Neuronal stem cell (in vitro differentiated cells): ENCODE results near the gene JMJD4.

Source experiments
- DNase-seq: peaks from one replicate; pipeline ENCODE4 v3.0.0-alpha.2; 2013; ENCODE audit warnings: low spot score
- H2AFZ ChIP-seq: one replicate; pipeline ENCODE4 v1.6.1; 2013; ENCODE audit warnings: mild to moderate bottlenecking, low read length, inconsistent platforms
- H2AK5ac ChIP-seq: 2 replicates; pipeline ENCODE4 v1.6.1; 2013; ENCODE audit warnings: low read depth, mild to moderate bottlenecking, inconsistent platforms, low read length, moderate library complexity, mixed read lengths
- H2BK120ac ChIP-seq: 2 replicates; pipeline ENCODE4 v1.6.1; 2013; ENCODE audit warnings: low read depth, mild to moderate bottlenecking, inconsistent platforms, low read length, moderate library complexity, mixed read lengths
- H2BK12ac ChIP-seq: one replicate; pipeline ENCODE4 v1.6.1; 2013; ENCODE audit warnings: low read length, inconsistent platforms
- H2BK15ac ChIP-seq: 2 replicates; pipeline ENCODE4 v1.6.1; 2013; ENCODE audit warnings: mild to moderate bottlenecking, low read length, inconsistent platforms, mixed read lengths
- H2BK5ac ChIP-seq: one replicate; pipeline ENCODE4 v1.6.1; 2013; ENCODE audit warnings: inconsistent platforms, mild to moderate bottlenecking, low read length, moderate library complexity
- H3K14ac ChIP-seq: one replicate; pipeline ENCODE4 v1.6.1; 2013; ENCODE audit warnings: low read length, inconsistent platforms
- H3K18ac ChIP-seq: 2 replicates; pipeline ENCODE4 v1.6.1; 2013; ENCODE audit warnings: low read length, inconsistent platforms
- H3K23ac ChIP-seq: 2 replicates; pipeline ENCODE4 v1.6.1; 2013; ENCODE audit warnings: low read depth, mild to moderate bottlenecking, mixed read lengths, low read length, inconsistent platforms; ENCODE audit not compliant: poor library complexity
- H3K27ac ChIP-seq: replicated peaks from 3 replicates; pipeline ENCODE4 v1.5.1; 2013; ENCODE audit warnings: low read length, inconsistent platforms
- H3K27me3 ChIP-seq, 3 experiments: 2 replicates each; pipeline ENCODE4 v1.6.1; 2013; ENCODE audit warnings: low read length in 3 of 3, mild to moderate bottlenecking in 2 of 3, inconsistent platforms in 1 of 3, low read depth in 1 of 3, mixed read lengths in 1 of 3, moderate library complexity in 1 of 3; ENCODE audit not compliant: control insufficient read depth in 3 of 3, insufficient read depth in 3 of 3
- H3K36me3 ChIP-seq, 2 donors: replicated peaks in 1 of 2; 2 replicates each; pipeline ENCODE4 v1.6.1; 2013; ENCODE audit warnings: low read length in 2 of 2; ENCODE audit not compliant: control insufficient read depth in 2 of 2, insufficient read depth in 2 of 2
- H3K4ac ChIP-seq: 2 replicates; pipeline ENCODE4 v1.6.1; 2013; ENCODE audit warnings: inconsistent platforms, mild to moderate bottlenecking, low read length, moderate library complexity
- H3K4me1 ChIP-seq, 2 donors: 1 replicate in 1 of 2; 2 replicates in 1 of 2; pipeline ENCODE4 v1.6.1; 2013; ENCODE audit warnings: low read length in 2 of 2, low read depth in 1 of 2; ENCODE audit not compliant: control insufficient read depth in 2 of 2, insufficient read depth in 1 of 2
- H3K4me2 ChIP-seq: one replicate; pipeline ENCODE4 v1.6.1; 2013; ENCODE audit warnings: mild to moderate bottlenecking, low read length, inconsistent platforms; ENCODE audit not compliant: insufficient read depth, poor library complexity, severe bottlenecking
- H3K4me3 ChIP-seq, 2 donors: 2 replicates each; pipeline ENCODE4 v1.5.1; 2013; ENCODE audit warnings: low read length in 2 of 2, mild to moderate bottlenecking in 2 of 2, inconsistent platforms in 1 of 2, moderate library complexity in 1 of 2
- H3K79me1 ChIP-seq: one replicate; pipeline ENCODE4 v1.6.1; 2013; ENCODE audit warnings: low read depth, mild to moderate bottlenecking, inconsistent platforms, low read length, moderate library complexity
- H3K9ac ChIP-seq: one replicate; pipeline ENCODE4 v1.6.1; 2013; ENCODE audit warnings: mild to moderate bottlenecking, low read depth, low read length, inconsistent platforms; ENCODE audit not compliant: poor library complexity
- H3K9me3 ChIP-seq, 2 donors: replicated peaks in 1 of 2; 2 replicates each; pipeline versions ENCODE3 to v1.6.1; 2013; ENCODE audit warnings: low read length in 2 of 2, mild to moderate bottlenecking in 2 of 2, inconsistent platforms in 1 of 2, low read depth in 1 of 2, mixed read lengths in 1 of 2, moderate library complexity in 1 of 2; ENCODE audit not compliant: control insufficient read depth in 2 of 2, insufficient read depth in 1 of 2
- H4K8ac ChIP-seq: one replicate; pipeline ENCODE4 v1.6.1; 2013; ENCODE audit warnings: low read depth, mild to moderate bottlenecking, inconsistent platforms, low read length, moderate library complexity
- H4K91ac ChIP-seq: one replicate; pipeline ENCODE4 v1.6.1; 2013; ENCODE audit warnings: low read length, low read depth, mild to moderate bottlenecking, inconsistent platforms; ENCODE audit not compliant: poor library complexity
- whole genome bisulfite sequencing, 2 donors: extraction: QIAGEN DNeasy Blood & Tissue Kit; methylation state at CpG; one replicate each; pipeline ENCODE4 v1.1.7; 2013; ENCODE audit warnings: missing lambda C conversion rate in 2 of 2, mixed read lengths in 1 of 2; ENCODE audit not compliant: insufficient read length in 2 of 2, insufficient replicate concordance in 1 of 2; ENCODE audit errors: extremely low coverage in 2 of 2; 5-methylcytosine and 5-hydroxymethylcytosine counted together

Gene JMJD4

DNA sequence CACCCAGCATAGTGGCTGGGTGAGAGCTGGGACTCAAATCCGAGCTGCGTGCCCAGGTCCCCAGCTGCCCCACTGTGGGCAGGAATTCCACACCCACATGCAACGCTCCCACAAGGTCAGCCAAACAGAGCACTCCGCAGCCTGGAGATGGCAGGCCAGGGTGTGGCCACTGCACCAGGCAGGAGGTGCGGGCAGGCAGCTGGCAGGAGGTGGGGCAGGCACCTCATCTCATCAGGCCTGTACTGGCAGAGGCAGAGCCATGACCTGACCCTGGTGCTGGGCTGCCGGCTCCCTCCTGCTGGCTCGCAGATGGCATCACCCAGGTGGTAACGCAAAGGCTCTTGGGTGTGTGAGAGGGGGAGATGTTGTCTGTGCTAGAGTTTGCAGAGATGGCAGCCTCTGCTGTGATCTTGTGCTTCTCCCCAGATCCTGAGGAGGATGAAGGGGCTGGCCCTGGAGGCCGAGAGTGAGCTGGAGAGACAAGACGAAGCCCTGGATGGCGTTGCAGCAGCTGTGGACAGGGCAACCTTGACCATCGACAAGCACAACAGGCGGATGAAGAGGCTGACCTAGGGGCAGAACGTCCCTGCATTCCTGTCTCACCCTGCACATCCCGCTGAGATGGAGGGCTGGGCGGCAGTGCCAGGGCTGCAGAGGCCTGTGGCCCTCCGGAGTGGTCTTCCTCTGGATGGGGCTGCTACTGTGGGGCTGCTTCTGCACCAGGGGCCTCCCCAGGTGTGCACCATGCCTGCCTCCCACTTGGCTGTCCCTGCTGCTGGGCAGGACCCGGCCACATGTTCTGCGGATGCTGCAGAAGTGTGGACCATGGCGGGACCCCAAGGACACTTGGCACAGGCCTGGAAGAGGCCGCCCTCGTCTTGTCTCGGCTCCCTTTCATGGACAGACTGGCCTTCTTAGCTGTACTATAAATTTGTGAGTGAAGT, 45.3 kb upstream of the JMJD4 start:
- Histone ChIP-seq H3K4me3 (no peak overlapping the region), H3K27me3 (no peaks in the 10 kb centered on the region), H4K91ac (no peak overlapping the region), H2BK12ac (peak overlapping the region; percentile 41), H3K4me2 (no peak overlapping the region), H2BK120ac (peak overlapping the region; percentile 31), H4K8ac (no peak overlapping the region), H2AK5ac (no peak overlapping the region), H2BK5ac (peak overlapping the region; percentile 53), H3K14ac (no peak overlapping the region), H3K36me3 (peaks cover 15 to 26% of the 10 kb centered on the region in 2 donors), H3K4me1 (peaks cover 6 to 10% of the 10 kb centered on the region in 2 donors), H3K23ac (peak overlapping the region; percentile 43), H2AFZ (no peak overlapping the region), H3K4ac (no peak overlapping the region), H3K79me1 (peaks cover 3% of the 10 kb centered on the region), H3K18ac (peak overlapping the region; percentile 28), H3K9me3 (peaks cover 0 to 2% of the 10 kb centered on the region in 2 donors), H2BK15ac (no peak overlapping the region), H3K27ac (no peak overlapping the region), H3K9ac (peak overlapping the region; percentile 21)
- no CpG with 5 or more reads among the region's 23 CpGs for WGBS, 2 donors
- no peak for DNase-seq

DNA sequence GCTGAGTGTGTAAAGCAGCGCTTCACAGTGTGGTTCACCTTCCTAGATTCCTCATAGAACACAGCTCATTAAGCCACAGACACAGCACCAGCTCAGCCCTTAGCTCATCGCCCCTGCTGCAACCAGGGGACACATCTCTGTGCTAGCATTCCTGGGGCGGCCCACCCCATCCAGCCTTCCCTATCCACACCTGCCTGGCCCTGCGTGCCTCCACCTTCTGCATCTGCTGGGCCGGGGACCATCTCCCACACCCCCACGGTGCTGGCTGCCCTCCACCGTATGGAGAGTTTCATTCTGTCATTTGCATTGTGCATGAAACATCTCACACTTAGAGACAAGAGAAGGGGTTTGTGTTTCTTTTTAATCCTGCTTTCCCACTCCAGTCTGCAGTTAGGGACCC, 44.6 kb upstream of the JMJD4 start:
- peak overlapping the region; percentile 57 for H3K18ac ChIP-seq
- peaks cover 0 to 2% of the 10 kb centered on the region in 2 donors for H3K9me3 ChIP-seq
- no peak overlapping the region for H2BK120ac ChIP-seq
- H3K4me2 ChIP-seq, result no peak overlapping the region
- peaks cover 15 to 28% of the 10 kb centered on the region in 2 donors for H3K36me3 ChIP-seq
- no peak overlapping the region for H4K8ac ChIP-seq
- H2BK12ac ChIP-seq, result no peak overlapping the region
- H3K79me1 ChIP-seq, result peaks cover 3% of the 10 kb centered on the region
- H2BK15ac ChIP-seq, result no peak overlapping the region
- H2AK5ac ChIP-seq, result no peak overlapping the region
- no peak overlapping the region for H2AFZ ChIP-seq
- H3K14ac ChIP-seq, result no peak overlapping the region
- H3K27ac ChIP-seq, result no peak overlapping the region
- no peak overlapping the region for H3K4ac ChIP-seq
- no peak overlapping the region for H2BK5ac ChIP-seq
- no peaks in the 10 kb centered on the region for H3K27me3 ChIP-seq
- no CpG with 5 or more reads among the region's 7 CpGs for WGBS, 2 donors
- no peak overlapping the region for H3K9ac ChIP-seq
- no peak for DNase-seq
- H3K4me3 ChIP-seq, result no peak overlapping the region
- H3K4me1 ChIP-seq, result peaks cover 6 to 10% of the 10 kb centered on the region in 2 donors
- no peak overlapping the region for H3K23ac ChIP-seq
- H4K91ac ChIP-seq, result no peak overlapping the region

DNA sequence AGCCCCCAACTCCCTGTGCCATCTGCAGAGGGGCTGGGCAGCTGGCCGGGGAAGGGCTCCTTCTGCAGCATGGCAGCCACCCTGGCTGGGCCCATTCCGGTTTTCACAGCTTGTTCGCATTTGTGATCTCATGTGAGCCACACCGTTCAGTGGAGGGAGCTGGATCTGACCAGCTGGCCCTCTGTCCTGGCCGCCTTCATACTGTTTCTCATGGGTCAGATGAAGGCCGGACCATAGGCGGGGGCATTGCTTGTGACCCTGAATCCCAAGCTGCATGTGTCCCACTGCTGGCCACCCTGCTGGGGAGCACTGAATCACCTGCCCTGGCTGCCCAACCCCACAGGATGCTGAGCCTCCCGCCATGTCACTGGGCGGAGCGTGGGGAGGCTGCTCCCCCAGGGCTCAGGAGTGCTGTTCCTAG, 43.9 kb upstream of the JMJD4 start:
- no peak overlapping the region for H2BK120ac ChIP-seq
- H3K4me1 ChIP-seq, result peaks cover 6 to 10% of the 10 kb centered on the region in 2 donors
- H2BK5ac ChIP-seq, result no peak overlapping the region
- no peak overlapping the region for H3K9ac ChIP-seq
- H3K4me3 ChIP-seq, result no peak overlapping the region
- H4K8ac ChIP-seq, result no peak overlapping the region
- H2AK5ac ChIP-seq, result no peak overlapping the region
- H3K18ac ChIP-seq, result no peak overlapping the region
- H3K23ac ChIP-seq, result peak overlapping the region; percentile 10
- no peak overlapping the region for H2BK15ac ChIP-seq
- no peak overlapping the region for H3K4me2 ChIP-seq
- WGBS, 2 donors, result no CpG with 5 or more reads among the region's 10 CpGs
- DNase-seq, result no peak
- no peak overlapping the region for H4K91ac ChIP-seq
- H2BK12ac ChIP-seq, result no peak overlapping the region
- no peak overlapping the region for H2AFZ ChIP-seq
- no peak overlapping the region for H3K27ac ChIP-seq
- no peak overlapping the region for H3K14ac ChIP-seq
- H3K27me3 ChIP-seq, result no peaks in the 10 kb centered on the region
- peaks cover 0 to 2% of the 10 kb centered on the region in 2 donors for H3K9me3 ChIP-seq
- peaks cover 18 to 35% of the 10 kb centered on the region in 2 donors for H3K36me3 ChIP-seq
- H3K4ac ChIP-seq, result no peak overlapping the region
- H3K79me1 ChIP-seq, result peaks cover 3% of the 10 kb centered on the region

DNA sequence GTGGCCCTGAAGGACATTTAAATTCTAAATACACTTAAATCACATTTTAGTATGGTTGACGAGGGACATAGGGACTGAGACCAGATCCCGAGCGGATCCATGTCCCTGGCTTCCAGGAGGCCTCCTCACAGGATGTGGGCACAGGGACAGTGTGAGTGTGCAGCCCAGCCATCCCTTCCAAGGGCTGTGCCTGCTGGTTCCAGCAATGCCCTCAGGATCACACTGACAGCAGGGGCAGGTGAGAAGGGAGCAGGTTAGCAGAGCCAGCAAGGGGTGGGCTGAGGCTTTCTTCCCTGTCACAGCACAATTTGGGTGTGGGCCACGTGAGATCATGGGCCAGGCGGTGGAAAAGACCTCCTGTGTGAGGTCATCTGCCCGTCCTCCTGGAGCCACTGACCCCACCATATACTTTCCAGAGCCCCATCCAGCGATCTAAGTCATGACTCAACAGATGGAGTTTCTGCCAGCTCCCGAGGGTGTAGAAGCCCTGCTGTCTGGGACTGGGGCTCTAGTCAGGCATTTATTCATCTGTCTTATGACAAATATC, 43.4 kb upstream of the JMJD4 start:
- Histone ChIP-seq H2AK5ac (no peak overlapping the region), H2BK120ac (no peak overlapping the region), H3K9ac (peak overlapping the region; percentile 63), H4K8ac (no peak overlapping the region), H2AFZ (no peak overlapping the region), H3K36me3 (peaks cover 18 to 40% of the 10 kb centered on the region in 2 donors), H3K27me3 (no peaks in the 10 kb centered on the region), H3K79me1 (peaks cover 3% of the 10 kb centered on the region), H2BK12ac (no peak overlapping the region), H3K4me1 (peaks cover 6 to 10% of the 10 kb centered on the region in 2 donors), H3K9me3 (peaks cover 0 to 2% of the 10 kb centered on the region in 2 donors), H3K4me3 (no peak overlapping the region), H3K23ac (no peak overlapping the region), H3K4me2 (no peak overlapping the region), H3K14ac (no peak overlapping the region), H3K27ac (no peak overlapping the region), H4K91ac (no peak overlapping the region), H3K18ac (peak overlapping the region; percentile 8), H2BK15ac (no peak overlapping the region), H3K4ac (no peak overlapping the region), H2BK5ac (no peak overlapping the region)
- DNase-seq, result no peak
- no CpG with 5 or more reads among the region's 8 CpGs for WGBS, 2 donors
